Activated naive CD8-positive, alpha-beta T cell treated with anti-CD3 and anti-CD28 coated beads, Interleukin-2, amount 50 U/mL, for 24 hours (primary cell): Measurements from ENCODE around the gene HIRA.
"Not testable (repeated sequence)": the region's sequence is repeated elsewhere in the genome, so short reads cannot be mapped to it uniquely, and the experiment has no call there.

ENCODE experiments used
- ATAC-seq: fragments of 150-1000 bp; cut with Tn5 transposase; one replicate; pipeline ENCODE4 v1.10.0; 2021
- DNase-seq: peaks from one replicate; pipeline ENCODE4 v3.0.0; 2021
- H3K27ac Mint-ChIP-seq: one replicate; pipeline ENCODE4 v1.8.0; 2021; ENCODE audit warnings: mild to moderate bottlenecking, mixed read lengths
- H3K27me3 Mint-ChIP-seq: one replicate; pipeline ENCODE4 v1.8.0; 2021; ENCODE audit warnings: mixed read lengths
- H3K36me3 Mint-ChIP-seq: one replicate; pipeline ENCODE4 v1.8.0; 2021; ENCODE audit warnings: low read depth, mixed read lengths
- H3K4me1 Mint-ChIP-seq: one replicate; pipeline ENCODE4 v1.8.0; 2021; ENCODE audit warnings: mixed read lengths
- H3K4me3 Mint-ChIP-seq: one replicate; pipeline ENCODE4 v1.8.0; 2021; ENCODE audit warnings: mild to moderate bottlenecking, moderate library complexity, mixed read lengths
- H3K9me3 Mint-ChIP-seq: one replicate; pipeline ENCODE4 v1.8.0; 2021; ENCODE audit warnings: mixed read lengths

Gene HIRA

DNA sequence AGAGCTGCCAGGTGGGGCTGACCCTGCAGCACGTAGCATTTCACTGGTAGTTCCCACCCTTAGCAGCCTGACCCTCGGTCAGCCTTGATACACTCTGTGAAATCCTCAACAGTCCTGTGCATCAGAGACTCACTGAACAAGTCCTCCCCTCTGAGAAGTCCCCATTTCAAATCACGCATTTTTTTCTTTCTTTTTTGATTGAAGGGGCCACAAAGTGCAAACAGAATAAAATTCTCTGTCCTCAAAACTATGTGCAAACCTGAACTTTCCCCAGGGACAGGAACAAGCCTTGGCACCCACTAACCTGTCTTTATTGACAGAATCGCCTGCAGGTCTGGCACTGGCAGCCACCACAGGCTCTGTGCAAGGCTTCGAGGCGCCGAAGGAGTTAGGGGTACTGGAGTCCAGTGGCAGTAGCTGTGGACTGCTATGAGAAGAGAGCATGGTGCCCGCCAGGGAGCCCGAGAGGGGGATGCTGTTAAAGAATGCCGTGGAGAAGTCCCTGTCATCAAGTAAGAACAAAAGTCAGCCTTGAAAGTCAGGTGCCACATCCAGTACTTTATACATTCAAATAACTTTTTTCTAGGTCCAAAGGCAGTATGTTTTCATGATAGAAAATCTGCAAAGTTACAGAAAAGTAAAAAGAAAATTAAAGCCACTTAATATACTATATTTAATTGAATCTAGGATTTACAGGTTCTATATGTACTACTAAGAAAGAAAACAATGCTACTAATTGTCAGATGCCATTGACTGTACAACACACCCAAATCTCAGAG, 53.8 kb downstream of the HIRA start:
- Mint-ChIP-seq H3K27ac (no peak overlapping the region), H3K36me3 (peaks cover 45% of the 10 kb centered on the region), H3K9me3 (no peaks in the 10 kb centered on the region), H3K4me1 (no peaks in the 10 kb centered on the region), H3K4me3 (no peak overlapping the region), H3K27me3 (no peaks in the 10 kb centered on the region)
- ATAC-seq (no peak), DNase-seq (no peak)

DNA sequence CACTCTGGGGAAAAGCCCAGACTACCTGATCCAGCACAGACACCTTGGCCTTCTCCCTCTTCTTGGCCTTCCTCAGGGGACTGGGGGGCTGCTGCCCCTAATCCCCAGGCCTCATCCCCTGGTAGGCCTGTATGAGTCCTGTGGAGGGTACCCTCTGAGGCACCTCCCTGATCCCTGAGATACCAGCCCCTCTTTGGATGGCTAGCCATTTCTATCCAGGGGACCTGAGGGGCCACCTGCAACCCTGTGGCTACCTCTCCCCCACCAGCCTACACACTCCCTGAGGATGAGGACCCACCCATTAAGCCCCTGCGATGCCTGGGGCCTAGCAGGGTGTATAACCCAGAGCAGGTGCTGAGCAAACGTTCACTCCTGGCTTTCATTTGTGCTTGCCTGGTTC, 54.6 kb downstream of the HIRA start:
- Mint-ChIP-seq H3K9me3 (no peaks in the 10 kb centered on the region), H3K4me3 (no peak overlapping the region), H3K27me3 (no peaks in the 10 kb centered on the region), H3K4me1 (no peaks in the 10 kb centered on the region), H3K27ac (no peak overlapping the region), H3K36me3 (peaks cover 41% of the 10 kb centered on the region)
- DNase-seq: no peak
- ATAC-seq: no peak

DNA sequence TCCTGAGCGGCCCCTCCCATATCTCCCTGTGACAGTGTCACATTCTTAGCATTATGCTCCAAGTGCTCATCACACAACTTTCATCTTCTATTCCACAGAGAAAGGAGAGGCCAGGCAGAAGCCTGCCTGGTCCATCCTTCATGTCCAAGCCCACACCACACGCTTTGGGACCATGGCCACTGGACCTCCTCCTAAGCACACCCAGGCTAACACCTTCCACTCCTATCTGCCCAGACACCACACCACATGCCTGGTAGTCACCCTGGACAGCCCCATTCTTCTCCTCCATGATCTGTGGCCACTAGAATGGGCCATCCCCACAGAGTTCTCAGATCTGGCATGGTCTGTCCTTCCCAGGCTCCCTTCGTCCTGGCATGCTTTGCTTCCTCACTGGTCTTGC, 55.3 kb downstream of the HIRA start:
- Mint-ChIP-seq H3K4me1 (no peaks in the 10 kb centered on the region), H3K9me3 (no peaks in the 10 kb centered on the region), H3K4me3 (no peak overlapping the region), H3K36me3 (peaks cover 42% of the 10 kb centered on the region), H3K27ac (no peak overlapping the region), H3K27me3 (no peaks in the 10 kb centered on the region)
- no peak for DNase-seq
- ATAC-seq: no peak

DNA sequence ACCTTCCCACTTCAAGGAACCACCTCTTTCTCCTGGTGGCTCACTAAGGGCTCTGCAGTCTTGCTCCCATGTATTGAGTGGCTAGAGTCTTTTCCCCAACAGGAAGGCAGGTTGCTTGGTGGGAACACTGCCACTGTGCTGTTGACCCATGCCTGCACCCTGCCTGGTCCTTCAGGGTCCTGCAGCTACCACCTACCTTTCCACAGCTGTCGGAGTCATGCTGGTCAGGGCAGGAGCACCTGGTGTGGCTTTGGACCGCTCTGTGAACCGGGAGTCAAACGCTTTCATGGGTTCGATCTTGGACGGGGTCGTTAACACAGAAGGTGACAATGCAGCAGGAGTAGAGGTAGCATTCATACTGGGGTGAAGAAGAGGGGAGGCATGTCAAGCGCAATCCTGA, 56.1 kb downstream of the HIRA start:
- ATAC-seq: no peak
- no peak overlapping the region for H3K27ac Mint-ChIP-seq

DNA sequence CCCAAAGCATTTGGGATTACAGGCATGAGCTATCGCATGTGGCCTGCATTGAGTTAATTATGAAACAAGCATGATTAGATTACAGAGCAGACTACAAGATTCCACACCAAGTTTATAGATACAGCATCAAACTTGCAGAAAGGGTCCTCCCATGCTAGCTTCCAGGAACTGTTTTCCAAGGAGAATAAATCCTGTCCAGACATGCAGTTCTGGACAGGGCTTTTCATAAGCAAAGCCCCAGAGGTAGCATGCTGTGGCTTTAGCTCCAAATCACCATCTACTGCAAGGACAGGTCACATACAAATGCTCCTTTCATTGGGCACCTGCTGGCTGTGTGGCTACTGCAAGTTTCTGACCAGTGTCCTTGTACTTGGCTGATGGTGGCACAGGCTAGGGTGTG, 57.1 kb downstream of the HIRA start:
- Mint-ChIP-seq H3K27ac (no peak overlapping the region), H3K27me3 (no peaks in the 10 kb centered on the region), H3K4me1 (no peaks in the 10 kb centered on the region), H3K4me3 (no peak overlapping the region), H3K9me3 (no peaks in the 10 kb centered on the region), H3K36me3 (peaks cover 41% of the 10 kb centered on the region)
- ATAC-seq: no peak
- no peak for DNase-seq

More for the DNA sequence above, 56.1 kb downstream of the HIRA start:
- Mint-ChIP-seq H3K4me3 (no peak overlapping the region), H3K27me3 (no peaks in the 10 kb centered on the region), H3K36me3 (peaks cover 43% of the 10 kb centered on the region), H3K4me1 (no peaks in the 10 kb centered on the region), H3K9me3 (no peaks in the 10 kb centered on the region)
- DNase-seq: no peak

DNA sequence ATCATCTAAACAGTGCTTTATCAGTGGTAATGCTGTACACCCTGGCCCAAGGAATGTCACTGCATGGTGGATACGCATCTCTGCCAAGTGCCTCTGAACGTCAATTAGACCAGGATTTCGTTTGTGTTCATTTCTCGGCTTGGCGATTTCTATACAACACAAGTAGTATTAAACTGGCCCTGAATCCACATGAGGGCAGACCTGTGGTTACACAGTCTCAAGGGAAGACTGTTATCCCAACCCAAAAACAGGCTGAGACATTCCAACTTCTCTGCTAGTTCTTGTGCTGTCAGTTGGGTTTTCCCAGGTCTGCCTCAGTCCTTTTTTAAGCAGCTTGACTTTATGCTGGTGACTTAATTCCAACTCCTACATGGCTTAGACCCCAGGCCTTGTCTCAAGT, 58.1 kb downstream of the HIRA start:
- no peaks in the 10 kb centered on the region for H3K27me3 Mint-ChIP-seq
- no peak for ATAC-seq
- no peak for DNase-seq
- no peaks in the 10 kb centered on the region for H3K9me3 Mint-ChIP-seq
- no peaks in the 10 kb centered on the region for H3K4me1 Mint-ChIP-seq
- no peak overlapping the region for H3K4me3 Mint-ChIP-seq
- H3K36me3 Mint-ChIP-seq: peaks cover 43% of the 10 kb centered on the region
- H3K27ac Mint-ChIP-seq: no peak overlapping the region

DNA sequence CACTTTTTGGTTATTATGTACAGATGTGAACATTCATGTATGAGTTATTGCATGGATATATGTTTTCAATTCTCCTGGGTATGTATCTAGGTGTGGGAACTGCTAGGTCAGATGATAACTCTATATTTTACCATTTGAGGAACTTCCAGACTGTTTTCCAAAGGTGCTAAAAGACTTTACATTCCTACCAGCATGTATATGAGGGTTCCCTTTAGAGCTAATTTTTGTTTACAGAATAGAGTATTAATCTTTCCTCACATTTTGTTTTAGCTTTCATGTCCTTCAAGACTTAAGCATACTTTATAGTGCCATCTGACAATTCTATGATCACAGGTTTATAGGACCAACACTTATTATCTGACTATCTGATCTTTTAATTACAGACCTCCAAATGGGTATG, 59.6 kb downstream of the HIRA start:
- H3K4me3 Mint-ChIP-seq: no peak overlapping the region
- no peaks in the 10 kb centered on the region for H3K9me3 Mint-ChIP-seq
- peaks cover 45% of the 10 kb centered on the region for H3K36me3 Mint-ChIP-seq
- DNase-seq (no peak), ATAC-seq (no peak)
- H3K4me1 Mint-ChIP-seq: no peaks in the 10 kb centered on the region
- no peak overlapping the region for H3K27ac Mint-ChIP-seq
- no peaks in the 10 kb centered on the region for H3K27me3 Mint-ChIP-seq

DNA sequence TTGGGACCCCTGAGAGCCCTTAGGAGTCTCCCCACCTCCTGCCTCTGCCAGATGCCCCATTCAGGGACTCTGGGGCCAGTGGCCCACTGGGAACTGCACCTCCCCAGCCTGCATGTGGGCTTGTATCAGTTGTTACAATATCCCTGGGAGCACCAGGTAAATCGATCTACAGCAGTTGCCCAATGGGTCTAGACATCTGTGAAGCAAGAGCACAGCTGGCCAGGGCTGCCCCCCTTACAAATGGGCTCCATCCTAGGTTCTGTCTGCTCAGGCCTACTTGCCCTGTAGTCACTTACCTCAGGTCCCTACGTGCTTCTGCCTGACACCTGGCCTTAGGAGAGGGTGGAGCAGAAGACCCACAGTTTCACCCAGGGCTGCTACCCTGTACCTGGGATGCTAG, 62.7 kb downstream of the HIRA start:
- no peak overlapping the region for H3K4me3 Mint-ChIP-seq

DNA sequence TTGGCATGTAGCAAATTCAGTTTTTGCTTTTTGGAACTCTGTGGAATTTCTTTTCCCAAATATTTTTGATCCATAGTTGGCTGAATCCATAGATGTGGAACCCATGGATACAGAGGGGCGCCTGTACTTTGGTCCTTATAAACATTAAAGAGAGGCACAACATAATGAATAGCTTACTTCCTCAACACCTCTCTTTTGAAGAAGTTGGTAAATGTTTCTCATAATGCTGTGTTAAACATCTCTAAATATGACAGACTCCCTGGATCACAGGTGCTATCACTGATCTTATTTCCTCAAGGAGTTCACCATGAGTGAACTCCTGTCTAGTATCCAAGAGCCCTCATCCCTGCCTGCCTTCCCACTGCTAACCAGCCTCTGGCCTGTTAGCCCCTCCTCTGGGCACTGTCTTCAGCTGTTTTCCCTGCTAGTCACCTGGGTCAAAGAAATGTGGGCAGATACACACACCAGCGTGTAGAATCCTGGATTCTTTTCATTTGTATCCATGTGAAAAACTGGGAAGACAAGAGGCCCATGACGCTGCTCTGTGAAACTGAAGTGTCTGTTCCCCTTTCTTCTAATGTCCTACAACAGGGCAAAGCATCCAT, 63.7 kb downstream of the HIRA start:
- no peak for ATAC-seq
- no peaks in the 10 kb centered on the region for H3K27me3 Mint-ChIP-seq
- H3K27ac Mint-ChIP-seq: no peak overlapping the region
- H3K4me1 Mint-ChIP-seq: peaks cover 4% of the 10 kb centered on the region
- H3K9me3 Mint-ChIP-seq: no peaks in the 10 kb centered on the region
- no peak overlapping the region for H3K4me3 Mint-ChIP-seq
- H3K36me3 Mint-ChIP-seq: peaks cover 33% of the 10 kb centered on the region
- no peak for DNase-seq

More for the DNA sequence above, 62.7 kb downstream of the HIRA start:
- Mint-ChIP-seq H3K36me3 (peaks cover 39% of the 10 kb centered on the region), H3K4me1 (peaks cover 4% of the 10 kb centered on the region), H3K27me3 (no peaks in the 10 kb centered on the region), H3K9me3 (no peaks in the 10 kb centered on the region), H3K27ac (no peak overlapping the region)
- DNase-seq (no peak), ATAC-seq (peak; percentile 24)

DNA sequence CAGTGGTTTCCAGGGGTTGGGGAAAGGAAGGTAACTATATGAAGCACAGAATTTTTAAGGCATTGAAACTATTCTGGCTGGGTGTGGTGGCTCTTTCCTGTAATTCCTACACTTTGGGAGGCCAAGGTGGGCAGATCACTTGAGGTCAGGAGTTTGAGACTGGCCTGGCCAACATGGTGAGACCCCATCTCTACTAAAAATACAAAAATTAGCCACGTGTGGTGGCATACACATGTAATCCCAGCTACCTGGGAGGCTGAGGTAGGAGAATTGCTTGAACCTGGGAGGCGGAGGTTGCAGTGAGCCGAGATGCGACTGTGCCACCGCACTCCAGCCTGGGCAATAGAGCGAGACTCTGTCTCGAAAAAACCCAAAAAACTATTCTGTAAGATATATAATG, 68.0 kb downstream of the HIRA start:
- not testable (repeated sequence) for H3K27me3 Mint-ChIP-seq, H3K27ac Mint-ChIP-seq, H3K9me3 Mint-ChIP-seq, H3K4me3 Mint-ChIP-seq, ATAC-seq, H3K4me1 Mint-ChIP-seq, DNase-seq
- peaks cover 32% of the 10 kb centered on the region for H3K36me3 Mint-ChIP-seq

DNA sequence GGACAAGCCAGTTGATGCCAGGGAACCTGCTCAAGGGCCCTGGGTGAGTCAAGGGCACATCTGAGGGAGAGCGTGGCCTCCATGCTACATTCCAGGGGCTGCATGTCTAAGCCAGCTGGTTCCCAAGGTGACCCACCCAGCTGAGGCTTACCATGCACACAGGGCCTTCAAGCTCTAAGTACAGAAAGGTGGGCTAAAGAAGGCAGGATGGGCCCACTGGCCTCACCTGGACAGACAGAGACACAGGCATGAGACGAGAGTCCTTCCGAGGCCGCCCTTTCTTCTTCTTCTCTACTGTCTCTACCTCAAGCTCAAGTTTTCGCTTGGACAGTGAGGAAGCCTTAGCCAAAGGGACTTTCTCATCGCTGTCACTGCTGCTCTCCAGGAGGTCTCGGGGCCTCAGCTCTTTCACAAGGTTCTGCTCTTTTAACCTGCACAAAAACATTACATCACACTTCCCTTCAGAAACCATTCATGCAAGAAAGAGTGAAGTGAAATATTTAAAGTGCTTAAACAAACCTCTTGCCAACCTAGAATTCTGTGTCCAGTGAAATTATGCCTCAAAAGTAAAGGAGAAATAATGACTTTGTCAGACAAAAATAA, 69.9 kb downstream of the HIRA start:
- Mint-ChIP-seq H3K4me1 (peaks cover 7% of the 10 kb centered on the region), H3K36me3 (peaks cover 35% of the 10 kb centered on the region), H3K9me3 (no peaks in the 10 kb centered on the region), H3K27me3 (no peaks in the 10 kb centered on the region), H3K4me3 (no peak overlapping the region), H3K27ac (peak overlapping the region; percentile 52)
- DNase-seq (no peak), ATAC-seq (no peak)

DNA sequence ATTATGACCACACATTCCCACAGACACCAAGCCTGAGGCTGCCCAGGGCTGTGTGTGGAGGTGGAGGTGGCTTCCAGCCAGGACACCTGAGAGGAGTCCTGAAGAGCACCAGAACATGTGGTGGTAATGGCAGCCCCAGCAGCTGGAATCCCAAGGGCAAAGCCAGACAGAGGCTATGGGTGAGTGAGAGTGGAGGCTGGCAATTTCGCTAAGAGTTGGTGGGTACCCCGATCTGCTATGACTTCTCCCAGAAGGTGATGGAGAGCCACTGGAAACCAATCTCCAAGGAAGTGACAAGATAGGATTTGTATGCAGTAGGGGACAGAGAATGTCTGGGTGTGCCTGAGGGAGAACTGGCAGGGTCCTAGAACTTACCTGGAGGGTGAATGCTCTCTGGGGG, 70.7 kb downstream of the HIRA start:
- ATAC-seq (no peak), DNase-seq (no peak)
- Mint-ChIP-seq H3K36me3 (peaks cover 32% of the 10 kb centered on the region), H3K27me3 (no peaks in the 10 kb centered on the region), H3K4me3 (no peak overlapping the region), H3K27ac (peak overlapping the region; percentile 25), H3K4me1 (peaks cover 7% of the 10 kb centered on the region), H3K9me3 (no peaks in the 10 kb centered on the region)

DNA sequence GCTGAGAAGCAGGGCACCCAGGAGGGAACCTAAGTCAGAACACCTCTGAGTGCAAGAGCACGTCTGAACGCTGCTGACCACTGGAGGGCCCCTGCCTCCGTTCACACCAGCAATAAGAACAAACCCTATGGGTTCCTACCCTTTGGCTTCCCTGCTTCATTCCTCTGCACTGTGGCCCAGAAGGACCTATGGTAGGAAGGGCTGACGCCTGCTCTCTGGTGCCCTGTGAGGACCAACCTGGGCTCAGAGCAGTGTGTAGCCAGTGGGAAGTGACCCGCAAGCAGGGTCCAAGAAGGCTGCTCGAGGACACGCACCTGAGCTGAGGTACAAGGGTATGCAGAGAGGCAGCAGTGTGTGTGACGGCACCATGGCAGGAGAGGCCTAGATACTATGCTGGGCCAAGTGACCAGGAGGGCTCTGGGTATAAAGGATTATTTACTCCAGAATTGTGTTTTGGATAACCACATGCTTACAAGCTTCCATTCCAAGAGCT, 71.2 kb downstream of the HIRA start:
- ATAC-seq (no peak), DNase-seq (no peak)
- Mint-ChIP-seq H3K27ac (no peak overlapping the region), H3K4me3 (no peak overlapping the region), H3K9me3 (no peaks in the 10 kb centered on the region), H3K4me1 (peaks cover 7% of the 10 kb centered on the region), H3K27me3 (no peaks in the 10 kb centered on the region), H3K36me3 (peaks cover 35% of the 10 kb centered on the region)

DNA sequence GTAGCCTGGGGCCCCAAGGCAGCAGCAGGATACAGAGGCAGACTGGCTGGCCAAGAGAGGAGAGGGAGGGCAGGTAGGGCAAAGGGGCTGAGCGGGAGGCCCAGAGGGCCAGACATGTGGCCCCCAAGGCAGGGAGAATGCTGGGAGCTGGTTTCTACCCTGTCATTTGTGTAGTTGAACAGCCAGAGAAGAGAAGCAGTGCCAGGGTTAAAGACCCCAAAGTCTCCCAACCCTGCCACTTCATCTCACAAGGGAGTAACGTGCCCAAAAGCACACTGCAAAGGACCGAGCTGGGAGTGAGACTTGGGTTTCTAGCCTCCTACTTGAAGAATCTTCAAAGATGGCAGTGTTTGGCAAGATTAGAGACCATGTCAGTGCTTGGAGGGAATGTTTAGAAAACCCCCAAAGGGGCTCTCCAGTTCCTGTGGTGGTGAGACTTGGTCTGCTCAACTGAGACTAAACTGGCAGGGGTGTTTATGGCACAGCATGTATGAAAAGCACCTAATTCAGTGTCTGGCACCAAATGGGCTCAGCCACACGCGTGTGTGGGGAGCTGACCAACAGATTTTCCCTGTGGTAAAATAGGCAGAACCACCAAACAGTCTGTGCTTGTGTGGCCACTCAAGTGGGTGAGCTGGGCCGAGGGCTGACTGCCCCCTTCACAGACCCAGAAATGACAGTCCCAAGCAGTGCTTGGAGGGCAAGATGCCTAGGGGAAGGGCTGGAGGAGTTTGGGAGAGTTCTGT, 71.8 kb downstream of the HIRA start:
- H3K4me1 Mint-ChIP-seq: peaks cover 4% of the 10 kb centered on the region
- H3K36me3 Mint-ChIP-seq: peaks cover 38% of the 10 kb centered on the region
- H3K9me3 Mint-ChIP-seq: no peaks in the 10 kb centered on the region
- H3K27ac Mint-ChIP-seq: peak overlapping the region; percentile 42
- no peaks in the 10 kb centered on the region for H3K27me3 Mint-ChIP-seq
- no peak overlapping the region for H3K4me3 Mint-ChIP-seq
- ATAC-seq: no peak
- no peak for DNase-seq
